Spleen (tissue), 11 donors: Measurements from ENCODE around the gene MRPS34. TPM values are rescaled to one million over a fixed set of nuclear protein-coding genes. Genes with fewer than 3 reads are reported as not detected.
"Not testable (repeated sequence)": the region's sequence is repeated elsewhere in the genome, so short reads cannot be mapped to it uniquely, and the experiment has no call there.

Source experiments
- DNase-seq: peaks from one replicate; pipeline ENCODE4 v3.0.0-alpha.2; 2020
- H3K27ac ChIP-seq, 8 donors: fragments of 200-600 bp; sonication (generic) in 7 of 8; 1 replicate in 4 of 8; 2 replicates in 4 of 8; pipeline versions ENCODE4 v1.5.0 to v1.8.0; 2016 to 2021; ENCODE audit warnings: inconsistent platforms in 4 of 8, mild to moderate bottlenecking in 4 of 8, moderate library complexity in 1 of 8
- H3K27me3 ChIP-seq, 7 donors: fragments of 200-600 bp; sonication (generic) in 6 of 7; replicated peaks in 1 of 7; 1 replicate in 4 of 7; 2 replicates in 3 of 7; pipeline versions ENCODE4 v1.5.0 to v1.8.0; 2016 to 2021; ENCODE audit warnings: inconsistent platforms in 3 of 7, mild to moderate bottlenecking in 1 of 7
- H3K36me3 ChIP-seq, 6 donors: fragments of 200-600 bp; sonication (generic) in 5 of 6; 1 replicate in 4 of 6; 2 replicates in 2 of 6; pipeline versions ENCODE4 v1.5.0 to v1.8.0; 2016 to 2021; ENCODE audit warnings: inconsistent platforms in 2 of 6
- H3K4me1 ChIP-seq, 6 donors: fragments of 200-600 bp; sonication (generic) in 5 of 6; 1 replicate in 3 of 6; 2 replicates in 3 of 6; pipeline versions ENCODE4 v1.5.0 to v1.8.0; 2016 to 2021; ENCODE audit warnings: inconsistent platforms in 3 of 6
- H3K4me3 ChIP-seq, 8 donors: fragments of 200-600 bp; sonication (generic) in 7 of 8; 1 replicate in 4 of 8; 2 replicates in 4 of 8; pipeline versions ENCODE4 v1.5.0 to v1.8.0; 2016 to 2021; ENCODE audit warnings: inconsistent platforms in 4 of 8, mild to moderate bottlenecking in 4 of 8, moderate library complexity in 2 of 8
- H3K9me3 ChIP-seq, 8 donors: fragments of 200-600 bp; sonication (generic) in 7 of 8; 1 replicate in 4 of 8; 2 replicates in 4 of 8; pipeline versions ENCODE4 v1.5.0 to v1.8.0; 2016 to 2021; ENCODE audit warnings: inconsistent platforms in 4 of 8
- POLR2A ChIP-seq, 3 donors: fragments of 450-650 bp; IDR thresholded peaks; one replicate each; pipeline ENCODE4 v1.5.1; 2017; ENCODE audit warnings: antibody characterized with exemption in 3 of 3, mild to moderate bottlenecking in 1 of 3
- POLR2AphosphoS5 ChIP-seq, 3 donors: sonication (generic); formaldehyde crosslinking; IDR thresholded peaks; one replicate each; pipeline ENCODE4 v1.5.1; 2017; ENCODE audit warnings: antibody characterized with exemption in 3 of 3
- WGBS, 5 donors: extraction: QIAGEN DNeasy Blood & Tissue Kit in 3 of 5; methylation state at CpG; one replicate each; pipeline versions ENCODE4 v1.1.5 to v1.1.7; 2013 to 2018; 5-methylcytosine and 5-hydroxymethylcytosine counted together
- intact Hi-C: fragments of 100-400 bp; cut with DNase I; formaldehyde crosslinking; loops from one replicate; pipeline ENCODE4 v1.15.0; 2023; ENCODE audit warnings: low total_unique reads
- polyA plus RNA-seq, 3 donors: library from polyadenylated mRNA; stranded (reverse); fragments of 200-250 nt; gene quantifications; one replicate each; pipeline ENCODE4 v1.2.1, GENCODE V29; 2013
- total RNA-seq, 7 donors: library from RNA; depleted of rRNA in 3 of 7; stranded (reverse); fragments of >200 nt in 3 of 7; fragmentation: NEBNext Ultra II Directional in 4 of 7; extraction: Animal tissue kit (Norgen Biotek cat#: 25700) in 4 of 7; gene quantifications; one replicate each; pipeline versions ENCODE4 v1.1.0 to v1.2.1, GENCODE V29; 2016 to 2021
- TF ChIP-seq, protein P1 (sequence below), 11 experiments: fragments of 200-600 bp in 7 of 11; fragments of 450-650 bp in 4 of 11; sonication (generic) in 4 of 11; IDR thresholded peaks in 8 of 11; conservative IDR thresholded peaks in 3 of 11; 1 replicate in 7 of 11; 2 replicates in 4 of 11; pipeline versions ENCODE4 v1.4.0 to v1.8.0; 2016 to 2021; ENCODE audit warnings: antibody characterized with exemption in 11 of 11, inconsistent platforms in 4 of 11, mild to moderate bottlenecking in 1 of 11
- donor health status: healthy with polysubstance abuse.
- donor health status: DM: no; HTN: no; CAD: no; lungs with moderate emphysema.
- donor health status: DM: no; HTN: no; CAD: no.
- donor health status: Bipolar disorder and iron deficiency.
- donor health status: healthy.
- donor health status: DM: no; HTN: no; CAD: no.
- donor health status: DM: yes; HTN: yes; CAD: no.

MRPS34 gene
- total and polyA plus RNA-seq, 10 donors = 49.9 to 157 (median 63.8) TPM

DNA sequence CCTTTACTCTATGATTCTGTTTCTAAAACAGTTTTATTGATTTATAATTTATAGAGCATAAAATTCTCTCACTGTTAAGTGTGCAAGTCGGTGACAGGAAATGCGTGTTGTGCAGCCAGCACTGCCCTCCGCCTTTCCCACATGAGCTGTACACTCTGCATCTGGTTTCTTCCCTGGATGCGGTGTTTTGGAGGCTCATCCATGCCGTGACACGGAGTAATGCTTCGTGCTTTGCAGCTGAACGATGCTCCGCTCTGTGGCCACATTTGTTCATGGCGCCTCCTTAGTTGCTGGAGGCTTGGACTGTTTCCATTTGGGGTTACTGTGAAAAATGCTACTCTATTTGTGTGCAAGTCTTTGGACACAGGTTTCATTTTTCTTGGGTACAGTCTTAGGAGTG lies 27.8 kb upstream of the MRPS34 start:
- DNase-seq = no peak
- Histone ChIP-seq H3K36me3 (peaks cover 0 to 14% (median 2%) of the 10 kb centered on the region in 6 donors), H3K27ac (no peak overlapping the region), H3K27me3 (no peaks in the 10 kb centered on the region), H3K9me3 (peaks cover 0 to 34% (median 28%) of the 10 kb centered on the region in 8 donors), H3K4me3 (no peak overlapping the region), H3K4me1 (no peaks in the 10 kb centered on the region)
- TF ChIP-seq POLR2AphosphoS5 (IDR thresholded peaks at IDR 0.05) = no peak
- WGBS, 5 donors = 84 to 89% (median 87%) methylated on average over 10 of the region's 10 CpGs
- intact Hi-C loops = no loop called here

DNA sequence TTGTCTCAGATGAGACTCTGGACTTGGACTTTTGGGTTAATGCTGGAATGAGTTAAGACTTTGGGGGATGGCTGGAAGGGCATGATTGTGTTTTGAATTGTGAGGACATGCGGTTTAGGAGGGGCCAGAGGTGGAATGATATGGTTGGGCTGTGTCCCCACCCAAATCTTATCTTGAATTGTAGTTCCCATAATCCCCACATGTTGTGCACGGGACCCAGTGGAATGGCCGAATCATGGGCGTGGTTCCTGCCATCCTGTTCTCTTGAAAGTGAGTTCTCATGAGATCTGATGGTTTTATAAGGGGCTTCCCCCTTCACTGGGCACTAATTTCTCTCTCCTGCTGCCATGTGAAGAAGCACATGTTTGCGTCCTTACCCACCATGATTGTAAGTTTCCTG lies 26.3 kb upstream of the MRPS34 start:
- H3K36me3 ChIP-seq, H3K4me3 ChIP-seq, H3K27ac ChIP-seq, DNase-seq, intact Hi-C loops, H3K27me3 ChIP-seq, H3K4me1 ChIP-seq: not testable (repeated sequence)
- WGBS, 5 donors = 61 to 89% (median 83%) methylated on average over 4 to 5 of the region's 5 CpGs
- peaks cover 0 to 34% (median 28%) of the 10 kb centered on the region in 8 donors for H3K9me3 ChIP-seq

DNA sequence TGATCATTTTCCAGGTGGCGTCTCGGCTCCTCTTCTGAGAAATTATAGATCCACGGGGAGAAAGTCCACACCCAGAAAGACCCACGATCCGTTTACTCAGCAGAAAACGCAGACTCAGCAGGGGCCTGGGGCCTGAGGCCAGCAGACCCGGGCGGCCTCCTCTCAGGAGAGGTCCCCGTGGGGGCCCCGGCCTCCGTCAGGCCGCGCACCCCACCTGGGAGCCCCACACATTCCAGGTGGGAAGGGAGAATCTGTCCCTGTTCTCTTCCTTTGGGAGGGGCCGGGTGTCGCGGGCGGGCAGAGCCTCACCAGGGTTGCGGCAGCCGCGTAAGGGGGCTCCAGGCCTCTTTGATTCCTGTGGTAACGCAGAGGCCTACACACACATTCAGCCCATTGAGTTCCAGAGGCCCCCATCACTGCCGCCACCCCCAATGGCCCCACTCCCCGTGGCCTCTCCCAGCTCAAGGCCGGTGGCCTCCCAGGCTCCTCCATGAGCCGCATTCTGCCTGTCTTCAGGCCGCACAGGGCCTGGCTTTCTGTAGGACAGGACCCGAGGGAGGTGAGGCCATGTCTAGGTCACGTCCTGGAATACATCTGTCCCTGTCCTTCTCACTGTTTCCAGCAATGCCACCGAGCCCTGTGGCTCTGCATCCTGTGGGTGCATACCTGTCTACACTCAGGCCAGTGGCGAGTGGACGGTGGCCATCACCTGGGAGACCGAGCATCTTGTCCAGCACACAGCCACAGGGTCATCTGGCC lies 22.2 kb upstream of the MRPS34 start:
- DNase-seq = peak; percentile 52
- peak in 1 of 3 donors; percentile 11 for TF ChIP-seq POLR2AphosphoS5 (IDR thresholded peaks at IDR 0.05)
- TF ChIP-seq POLR2A (IDR thresholded peaks at IDR 0.05) = no peak
- TF ChIP-seq, protein P1, sequence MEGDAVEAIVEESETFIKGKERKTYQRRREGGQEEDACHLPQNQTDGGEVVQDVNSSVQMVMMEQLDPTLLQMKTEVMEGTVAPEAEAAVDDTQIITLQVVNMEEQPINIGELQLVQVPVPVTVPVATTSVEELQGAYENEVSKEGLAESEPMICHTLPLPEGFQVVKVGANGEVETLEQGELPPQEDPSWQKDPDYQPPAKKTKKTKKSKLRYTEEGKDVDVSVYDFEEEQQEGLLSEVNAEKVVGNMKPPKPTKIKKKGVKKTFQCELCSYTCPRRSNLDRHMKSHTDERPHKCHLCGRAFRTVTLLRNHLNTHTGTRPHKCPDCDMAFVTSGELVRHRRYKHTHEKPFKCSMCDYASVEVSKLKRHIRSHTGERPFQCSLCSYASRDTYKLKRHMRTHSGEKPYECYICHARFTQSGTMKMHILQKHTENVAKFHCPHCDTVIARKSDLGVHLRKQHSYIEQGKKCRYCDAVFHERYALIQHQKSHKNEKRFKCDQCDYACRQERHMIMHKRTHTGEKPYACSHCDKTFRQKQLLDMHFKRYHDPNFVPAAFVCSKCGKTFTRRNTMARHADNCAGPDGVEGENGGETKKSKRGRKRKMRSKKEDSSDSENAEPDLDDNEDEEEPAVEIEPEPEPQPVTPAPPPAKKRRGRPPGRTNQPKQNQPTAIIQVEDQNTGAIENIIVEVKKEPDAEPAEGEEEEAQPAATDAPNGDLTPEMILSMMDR (IDR thresholded peaks at IDR 0.05 in 8 of 11, conservative IDR thresholded peaks at IDR 0.05 in 3 of 11) = no peak
- 85 to 92% (median 88%) methylated on average over 19 to 32 of the region's 32 CpGs for whole genome bisulfite sequencing, 5 donors
- peaks cover 0 to 28% (median 21%) of the 10 kb centered on the region in 6 donors for H3K36me3 ChIP-seq
- intact Hi-C loops = no loop called here
- no peaks in the 10 kb centered on the region for H3K4me1 ChIP-seq
- peaks cover 0 to 34% (median 28%) of the 10 kb centered on the region in 8 donors for H3K9me3 ChIP-seq
- H3K27me3 ChIP-seq = no peaks in the 10 kb centered on the region
- no peak overlapping the region for H3K4me3 ChIP-seq
- H3K27ac ChIP-seq = no peak overlapping the region

DNA sequence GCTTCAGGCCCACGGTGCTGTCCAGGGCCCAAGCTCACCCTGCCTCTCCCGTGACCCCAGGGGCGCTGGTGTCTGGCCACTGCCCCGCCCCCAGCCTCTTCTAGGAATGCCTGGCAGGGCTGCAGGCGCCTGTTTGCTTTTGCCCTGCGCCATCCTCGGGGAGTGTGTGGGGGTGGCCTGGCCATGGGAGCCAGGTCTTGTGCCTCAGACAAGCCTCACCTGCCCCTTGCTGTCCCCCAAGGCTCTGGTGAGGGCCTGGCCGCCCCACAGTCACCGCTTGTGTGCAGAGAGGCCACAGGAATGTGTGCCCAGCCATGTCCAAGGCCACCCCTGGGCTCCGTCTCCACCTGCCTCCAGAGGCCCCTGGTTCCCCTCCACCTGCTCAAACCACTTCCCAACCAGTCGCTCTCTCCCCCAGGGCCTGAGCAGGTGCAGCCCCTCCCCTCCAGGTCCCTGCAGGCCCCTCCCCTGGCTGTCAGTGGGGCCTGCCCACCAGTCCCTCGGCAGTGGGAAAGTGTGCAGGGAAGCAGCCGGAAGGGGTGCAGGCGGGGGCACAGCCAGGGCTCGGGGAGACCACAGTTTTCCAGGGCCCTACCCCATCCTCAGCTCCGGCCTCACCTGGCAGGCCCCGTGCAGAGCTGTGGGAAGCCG lies 21.4 kb upstream of the MRPS34 start:
- DNase-seq = peak; percentile 59
- Histone ChIP-seq H3K9me3 (peaks cover 0 to 27% (median 24%) of the 10 kb centered on the region in 8 donors), H3K36me3 (peaks cover 0 to 35% (median 25%) of the 10 kb centered on the region in 6 donors), H3K27me3 (no peaks in the 10 kb centered on the region), H3K27ac (no peak overlapping the region), H3K4me3 (no peak overlapping the region), H3K4me1 (no peaks in the 10 kb centered on the region)
- intact Hi-C loops = no loop called here
- TF ChIP-seq POLR2A (IDR thresholded peaks at IDR 0.05) (no peak), POLR2AphosphoS5 (IDR thresholded peaks at IDR 0.05) (no peak)
- TF ChIP-seq, protein P1 (IDR thresholded peaks at IDR 0.05 in 8 of 11, conservative IDR thresholded peaks at IDR 0.05 in 3 of 11) = no peak
- 68 to 83% (median 71%) methylated on average over 16 to 18 of the region's 18 CpGs for WGBS, 5 donors

DNA sequence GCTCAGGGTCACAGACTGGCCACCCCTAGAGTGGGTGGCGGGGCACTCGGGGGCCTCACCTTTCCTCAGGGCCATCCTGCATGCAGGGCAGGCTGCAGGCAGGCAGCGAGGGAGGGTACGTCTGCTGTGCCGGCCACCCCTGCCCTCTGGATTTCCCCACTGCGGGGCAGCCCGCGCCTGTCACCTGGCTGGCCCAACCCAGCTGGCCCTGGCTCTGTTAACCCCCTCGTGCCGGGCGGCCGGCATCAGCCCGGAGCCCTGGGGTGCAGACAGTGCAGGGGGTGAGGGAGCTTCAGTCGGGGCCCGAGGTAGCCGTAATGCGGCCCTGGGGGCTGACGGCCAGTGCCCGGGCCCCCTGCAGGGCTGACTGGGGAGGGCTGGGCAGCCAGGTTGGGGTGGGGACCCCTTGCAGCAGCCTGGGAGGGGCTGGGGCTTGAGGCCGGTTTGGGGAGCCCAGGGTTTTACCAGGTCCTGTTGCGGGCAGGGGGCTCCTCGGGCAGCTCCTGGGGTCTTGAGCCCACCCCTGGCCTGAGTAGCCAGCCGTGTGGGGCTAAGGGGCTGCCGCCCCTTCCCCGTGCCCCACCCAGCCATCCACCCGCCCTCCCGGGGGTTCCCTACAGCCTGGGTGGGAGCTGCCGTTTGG lies 20.8 kb upstream of the MRPS34 start, which contains the start of gene IGFALS:
Gene IGFALS, minus strand, starts transcription at position 128 of the 643 bp plus-strand sequence. Its CDS starts 53 bp downstream, at position 75.
- H3K36me3 ChIP-seq = peaks cover 0 to 42% (median 30%) of the 10 kb centered on the region in 6 donors
- 63 to 86% (median 80%) methylated on average over 14 to 28 of the region's 28 CpGs for WGBS, 5 donors
- no peak within 1 kb of the TSS for H3K27ac ChIP-seq
- TF ChIP-seq POLR2A (IDR thresholded peaks at IDR 0.05) (no peak), POLR2AphosphoS5 (IDR thresholded peaks at IDR 0.05) (peak in 1 of 3 donors; percentile 22)
- intact Hi-C loops = no loop called here
- no peaks in the 10 kb centered on the region for H3K4me1 ChIP-seq
- no peaks in the 10 kb centered on the region for H3K27me3 ChIP-seq
- no peak within 1 kb of the TSS for H3K4me3 ChIP-seq
- H3K9me3 ChIP-seq = peaks cover 0 to 20% (median 17%) of the 10 kb centered on the region in 8 donors
- no peak for DNase-seq
